Stimulated activated CD8-positive, alpha-beta memory T cell treated with anti-CD3 and anti-CD28 coated beads, Interleukin-4, amount 100 ng/mL, for 1 hour (primary cell): ENCODE measurements around the gene ZBTB7C.

Source experiments
- DNase-seq, 2 donors: peaks; one replicate each; pipeline ENCODE4 v3.0.0-alpha.2; 2020; ENCODE audit warnings: low read depth in 2 of 2, low spot score in 1 of 2

ZBTB7C gene

GRCh38 chr18:48263914-48264902 is 145.0 kb downstream of the ZBTB7C start:
- DNase-seq: no peak

DNA sequence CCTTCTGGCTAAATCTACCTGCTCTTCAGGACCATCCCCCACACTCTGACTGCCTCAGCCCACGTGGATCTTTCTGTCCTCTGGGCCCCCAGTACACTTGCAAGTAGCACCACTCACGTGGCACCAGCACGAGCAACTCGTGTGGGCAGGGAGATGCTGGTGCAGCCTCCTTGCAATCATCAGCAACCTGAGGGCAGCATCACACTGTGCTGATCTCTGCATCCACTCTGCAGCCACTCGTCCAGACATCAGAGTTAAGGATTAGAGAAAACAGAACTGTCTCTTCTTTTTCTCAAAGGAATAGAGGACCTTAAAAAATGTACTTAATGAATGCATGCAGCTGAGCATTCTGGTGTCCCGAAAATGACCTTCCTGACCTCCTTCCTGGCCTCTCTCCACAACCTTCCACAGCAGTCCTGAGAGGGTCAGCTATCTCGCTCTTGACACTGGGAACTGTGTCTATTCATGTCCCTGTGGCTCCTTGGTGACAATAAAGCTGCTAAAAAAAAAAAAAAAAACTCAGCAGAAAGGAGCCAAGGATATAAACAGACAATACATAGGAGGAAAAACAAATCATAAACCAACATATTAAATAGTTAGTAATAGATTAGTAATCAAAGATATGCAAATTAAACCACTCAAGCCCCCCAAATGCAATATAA is 145.9 kb downstream of the ZBTB7C start:
- no peak for DNase-seq

DNA sequence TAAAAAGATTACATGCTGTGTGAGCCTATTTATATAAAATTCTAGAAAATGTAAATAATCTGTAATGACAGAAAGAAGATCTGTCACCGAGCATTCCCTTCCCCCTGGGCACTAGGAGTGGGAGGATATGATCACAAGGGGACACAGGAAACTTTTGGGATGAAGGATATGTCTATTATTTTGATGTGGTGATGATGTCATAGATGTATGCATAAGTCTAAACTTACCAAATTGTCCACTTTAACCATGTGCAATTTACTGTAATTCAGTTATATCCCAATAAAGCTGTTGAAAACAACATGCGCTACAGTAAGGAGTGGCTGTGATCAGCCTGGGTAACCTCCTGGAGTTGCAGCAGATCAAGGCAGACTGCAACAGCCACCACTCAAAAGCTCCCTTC is 148.9 kb downstream of the ZBTB7C start:
- DNase-seq: no peak

DNA sequence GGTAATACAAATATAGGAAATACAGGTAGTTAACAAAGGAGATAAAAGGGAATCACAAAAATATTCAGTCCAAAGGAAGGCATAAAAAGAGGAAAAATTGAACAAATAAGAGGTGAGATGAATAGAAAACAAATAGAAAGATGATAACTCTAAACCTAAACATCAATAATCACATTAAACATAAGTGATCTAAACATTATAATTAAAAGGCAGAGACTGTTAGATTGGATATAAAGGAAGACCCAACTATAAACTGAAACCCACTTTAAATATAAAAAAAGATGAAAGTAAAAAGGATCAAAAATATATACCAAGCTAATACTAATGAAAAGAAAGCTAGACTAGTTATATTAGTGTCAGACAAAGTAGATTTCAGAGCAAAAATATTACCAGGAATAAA is 152.3 kb downstream of the ZBTB7C start:
- DNase-seq: no peak

- no peak for DNase-seq
Measured at GRCh38 chr18:48254077-48254602, 155.0 kb downstream of the ZBTB7C start.

- DNase-seq: no peak
Measured at GRCh38 chr18:48252525-48252924, 156.7 kb downstream of the ZBTB7C start.

- no peak for DNase-seq
Measured at GRCh38 chr18:48250918-48251317, 158.3 kb downstream of the ZBTB7C start.

GRCh38 chr18:48250362-48250907 is 158.7 kb downstream of the ZBTB7C start:
- no peak for DNase-seq

DNA sequence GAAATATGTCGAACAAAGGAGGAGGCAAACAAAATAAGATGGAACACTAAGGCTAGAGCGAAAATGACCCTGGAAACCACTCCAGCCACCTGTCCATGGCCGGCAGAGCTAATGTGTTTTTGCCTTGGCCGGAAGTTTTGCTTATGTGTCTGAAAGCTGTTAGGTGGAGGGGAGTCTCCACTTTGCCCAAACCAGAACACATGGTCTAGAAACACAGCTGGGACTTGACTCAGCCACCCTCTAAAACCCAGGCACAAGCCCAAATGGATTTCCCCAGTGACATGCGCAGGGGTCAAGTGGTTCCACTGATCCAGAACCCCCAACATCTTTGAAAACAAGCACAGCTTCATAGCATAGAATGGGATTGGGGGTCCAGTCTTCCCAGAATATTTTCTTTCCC is 159.3 kb downstream of the ZBTB7C start:
- no peak for DNase-seq

GRCh38 chr18:48244530-48244929 is 164.7 kb downstream of the ZBTB7C start:
- DNase-seq: no peak

GRCh38 chr18:48238636-48239035 is 170.5 kb downstream of the ZBTB7C start:
- no peak for DNase-seq

DNA sequence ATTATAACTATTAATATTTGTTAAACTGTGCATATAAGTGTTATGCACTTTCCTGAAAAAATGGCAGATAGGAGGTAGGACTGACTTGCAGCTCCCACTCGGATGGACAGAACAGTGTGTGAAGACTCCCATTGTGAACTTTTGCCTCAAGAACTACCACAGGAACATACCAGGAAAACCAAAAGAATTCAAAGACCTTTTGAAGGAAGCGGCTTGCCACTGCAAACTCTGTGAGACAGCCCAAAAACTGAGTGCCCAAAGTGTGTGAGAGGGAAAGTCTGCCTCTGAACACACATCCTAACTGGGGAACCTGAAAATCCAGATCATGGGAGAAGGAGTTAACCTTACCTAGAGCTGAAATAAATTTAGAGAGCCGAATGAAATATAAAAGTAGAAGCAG is 171.0 kb downstream of the ZBTB7C start:
- DNase-seq: no peak

DNA sequence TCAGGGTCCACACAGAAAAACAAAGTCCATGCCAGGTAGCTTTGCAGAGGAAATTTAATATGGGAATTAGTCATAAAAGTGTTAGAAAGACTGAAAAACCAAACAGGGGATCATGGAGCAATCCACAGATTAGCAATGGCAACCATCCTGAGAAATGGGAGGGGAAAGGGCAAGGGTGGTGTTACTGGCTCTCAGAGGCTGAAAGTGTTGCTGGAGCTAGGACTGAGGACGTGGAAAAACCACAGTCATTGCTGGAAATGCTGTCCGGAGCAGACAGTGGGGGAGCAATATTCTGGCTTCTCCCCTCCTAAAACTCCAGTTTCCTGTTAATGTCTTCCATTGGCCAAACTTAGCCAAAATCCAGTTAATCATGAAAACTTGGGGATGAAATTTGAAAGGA is 172.4 kb downstream of the ZBTB7C start:
- DNase-seq: no peak

DNA sequence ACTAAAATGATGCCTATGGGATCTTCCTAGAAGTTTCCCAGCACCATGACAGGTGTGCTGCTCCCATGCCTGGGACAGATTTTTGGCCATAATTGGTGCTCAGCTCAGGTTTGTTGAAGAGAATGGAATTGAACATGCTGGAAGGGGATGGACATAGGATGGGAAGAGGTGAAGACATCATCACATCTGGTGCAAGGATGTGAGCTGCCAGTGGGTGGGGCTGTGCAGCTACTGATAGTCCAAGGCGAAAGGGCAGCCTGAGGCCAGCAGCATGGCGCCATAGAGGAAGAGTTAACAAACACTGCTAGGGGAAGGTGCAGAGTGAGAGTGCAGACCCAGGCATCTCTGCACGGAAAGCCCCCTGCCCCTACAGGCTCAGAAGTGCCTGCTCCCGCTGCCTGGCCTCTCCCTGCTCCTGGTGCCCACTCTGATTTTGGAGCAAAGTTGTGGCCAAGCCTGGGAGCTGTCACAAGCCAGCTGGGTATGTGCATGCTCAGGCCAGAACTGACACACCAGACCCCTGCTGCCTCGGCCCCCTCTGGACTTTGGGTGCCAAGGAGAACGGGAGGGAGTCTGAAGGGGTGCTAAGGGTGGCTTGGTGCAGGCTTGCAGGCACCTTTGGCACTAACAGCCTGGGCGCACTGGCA is 178.6 kb downstream of the ZBTB7C start:
- DNase-seq: no peak

DNA sequence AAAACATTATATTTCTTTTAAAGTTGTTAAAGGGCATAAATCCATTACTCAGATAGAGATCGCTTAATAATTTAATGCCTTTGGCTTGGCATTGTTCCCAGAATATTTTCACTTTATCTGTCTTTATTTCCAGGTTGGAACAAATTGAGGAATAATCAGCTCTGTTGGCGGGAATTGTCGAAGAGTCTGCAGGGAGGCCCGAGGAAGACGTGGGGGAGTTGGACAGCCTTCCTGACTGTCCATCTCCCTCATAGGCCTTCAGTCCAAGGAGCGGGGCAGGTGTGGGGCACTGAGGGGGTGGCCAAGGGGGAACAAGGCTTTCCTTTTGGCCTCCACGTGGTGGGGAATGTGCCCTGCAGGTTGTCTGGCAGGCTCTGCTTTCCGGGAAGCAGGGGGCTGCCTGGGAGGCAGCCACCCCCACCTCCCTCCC is 179.6 kb downstream of the ZBTB7C start:
- no peak for DNase-seq

GRCh38 chr18:48228841-48229240 is 180.3 kb downstream of the ZBTB7C start:
- no peak for DNase-seq

- no peak for DNase-seq
Measured at GRCh38 chr18:48228301-48228715, 180.9 kb downstream of the ZBTB7C start.

- DNase-seq: no peak
Measured at GRCh38 chr18:48227206-48227605, 182.0 kb downstream of the ZBTB7C start.

- DNase-seq: no peak
Measured at GRCh38 chr18:48226401-48226800, 182.8 kb downstream of the ZBTB7C start.

DNA sequence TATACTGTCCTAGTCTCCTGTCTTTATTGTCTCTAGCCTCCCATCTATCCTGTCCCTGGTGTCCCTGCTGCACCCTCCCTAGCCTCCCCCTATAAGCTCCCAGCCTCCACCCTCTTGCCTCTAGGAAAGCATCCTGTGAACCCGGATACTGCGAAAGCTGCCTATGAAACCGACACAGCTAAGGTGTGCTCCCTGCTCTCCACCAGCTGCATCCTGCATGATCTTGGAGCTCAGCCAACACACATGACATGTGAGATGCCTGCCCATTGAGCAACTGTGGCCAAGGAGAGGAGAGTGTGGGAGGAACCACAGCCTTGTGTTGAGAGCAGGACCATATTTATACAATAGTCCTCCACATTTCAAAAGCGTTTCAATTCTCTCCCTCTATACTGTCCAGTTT is 187.1 kb downstream of the ZBTB7C start:
- DNase-seq: no peak

DNA sequence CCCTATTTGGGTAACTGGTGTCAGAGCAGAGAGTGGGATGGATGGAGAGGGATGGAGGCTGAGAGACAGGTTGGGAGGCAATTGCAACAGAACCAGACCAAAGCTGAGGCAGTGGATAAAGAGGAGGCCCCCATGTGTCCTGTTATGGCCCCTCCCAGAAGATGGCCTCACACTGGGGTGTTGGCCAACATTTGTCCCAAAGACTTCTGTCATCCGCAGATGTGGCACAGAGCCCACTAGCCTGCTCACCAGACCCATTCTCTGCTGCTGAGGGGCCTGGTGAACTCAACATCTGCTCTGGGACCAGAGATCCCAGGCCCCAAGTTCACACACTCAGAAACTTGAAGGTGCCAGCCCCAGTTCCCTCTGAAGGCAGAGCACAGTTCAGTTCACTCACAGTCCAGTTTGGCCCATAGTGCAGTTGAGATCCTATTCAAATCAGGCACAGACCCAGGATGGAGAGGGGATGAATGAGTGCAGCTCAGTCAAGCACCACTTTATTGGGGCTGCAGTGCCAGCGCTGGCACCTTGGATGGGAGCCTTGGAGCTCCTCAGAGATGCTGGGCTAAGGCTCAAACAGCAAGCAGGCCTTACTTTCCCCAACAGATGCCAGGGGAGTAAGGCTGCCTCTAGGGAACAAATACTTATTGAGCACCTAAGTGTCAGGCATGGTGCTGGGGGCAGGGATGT is 189.2 kb downstream of the ZBTB7C start:
- DNase-seq: no peak
